K562 (cell line): Measurements from ENCODE around the gene TSKS. TPM values are rescaled to one million over a fixed set of nuclear protein-coding genes. Genes with fewer than 3 reads are reported as not detected.

Source experiments
- MGA ChIP-seq: fragments of 450-650 bp; IDR thresholded peaks from 2 replicates; pipeline ENCODE4 v1.6.1; 2016; ENCODE audit warnings: mild to moderate bottlenecking, moderate library complexity
- RAD21 ChIP-seq, 2 experiments: fragments of 250-450 bp in 1 of 2; fragments of 450-650 bp in 1 of 2; sonication (Bioruptor Pico) in 1 of 2; formaldehyde crosslinking in 1 of 2; IDR thresholded peaks in 1 of 2; conservative IDR thresholded peaks in 1 of 2; 2 replicates each; pipeline versions ENCODE4 v1.4.0 to v1.8.0; 2020 to 2022; ENCODE audit warnings: mild to moderate bottlenecking in 2 of 2, moderate library complexity in 1 of 2
- RFX5 ChIP-seq: IDR thresholded peaks from 2 replicates; pipeline ENCODE4 v1.6.1; 2011; ENCODE audit warnings: low read depth, mild to moderate bottlenecking, improper control_type of control experiment, low read length
- STAG1 ChIP-seq: sonication (generic); formaldehyde crosslinking; IDR thresholded peaks from 2 replicates; pipeline ENCODE4 v1.5.0; 2020; ENCODE audit warnings: missing genetic modification reagents, borderline replicate concordance
- polyA plus RNA-seq, 8 experiments: library from polyadenylated mRNA; depleted of rRNA in 4 of 8; stranded (reverse) in 5 of 8; unstranded in 3 of 8; fragments of >200 nt; fragmentation: Nextera tagmentation in 2 of 8; fragmentation: Illumina TruSeq in 1 of 8; extraction: Ambion mirVana in 2 of 8; extraction: Trizol in 1 of 8; gene quantifications; 2 replicates each; pipeline versions ENCODE4 v1.2.1 to v1.2.3, GENCODE V29; 2011 to 2014; ENCODE audit warnings: inconsistent platforms in 1 of 8, missing spikeins in 1 of 8
- total RNA-seq, 7 experiments: library from RNA; depleted of rRNA in 6 of 7; stranded (reverse); fragments of >200 nt in 6 of 7; fragmentation: Illumina TruSeq in 2 of 7; extraction: Trizol in 2 of 7; gene quantifications; 2 replicates each; pipeline versions ENCODE4 v1.2.1 to v1.2.3, GENCODE V29; 2011 to 2021; ENCODE audit warnings: low replicate concordance in 1 of 7
- TF ChIP-seq, protein P1 (sequence below): fragments of 250-450 bp; sonication (Bioruptor Pico); IDR thresholded peaks from 2 replicates; pipeline ENCODE4 v1.5.0; 2020; ENCODE audit warnings: mild to moderate bottlenecking

TSKS gene
- total and polyA plus RNA-seq, 9 of the 15 experiments (the other 6 are each of a cell fraction or from before 2014, with no cell fraction given), result 0.14 to 4.5 (median 0.80) TPM

- TF ChIP-seq MGA, result no peak
- TF ChIP-seq RAD21 (CRISPR knock-in tag; conservative IDR thresholded peaks at IDR 0.05 in 1 of 2, IDR thresholded peaks at IDR 0.05 in 1 of 2), result 0 out of 4 replicates have a peak, but pooled peaks of 1 of the 2 experiments have one; percentile 10
- no peak for TF ChIP-seq STAG1
- TF ChIP-seq, protein P1, sequence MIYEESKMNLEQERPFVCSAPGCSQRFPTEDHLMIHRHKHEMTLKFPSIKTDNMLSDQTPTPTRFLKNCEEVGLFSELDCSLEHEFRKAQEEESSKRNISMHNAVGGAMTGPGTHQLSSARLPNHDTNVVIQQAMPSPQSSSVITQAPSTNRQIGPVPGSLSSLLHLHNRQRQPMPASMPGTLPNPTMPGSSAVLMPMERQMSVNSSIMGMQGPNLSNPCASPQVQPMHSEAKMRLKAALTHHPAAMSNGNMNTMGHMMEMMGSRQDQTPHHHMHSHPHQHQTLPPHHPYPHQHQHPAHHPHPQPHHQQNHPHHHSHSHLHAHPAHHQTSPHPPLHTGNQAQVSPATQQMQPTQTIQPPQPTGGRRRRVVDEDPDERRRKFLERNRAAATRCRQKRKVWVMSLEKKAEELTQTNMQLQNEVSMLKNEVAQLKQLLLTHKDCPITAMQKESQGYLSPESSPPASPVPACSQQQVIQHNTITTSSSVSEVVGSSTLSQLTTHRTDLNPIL (CRISPR knock-in tag), result no peak
- no peak for TF ChIP-seq RFX5
Measured at GRCh38 chr19:49799798-49800376, 36.8 kb upstream of the TSKS start (continued).
